Measurements from ENCODE around the gene RAB3C. TPM values are rescaled to one million over a fixed set of nuclear protein-coding genes. Genes with fewer than 3 reads are reported as not detected.

Gene RAB3C
- total and polyA plus RNA-seq, 12 donors = 0.09 to 22.0 (median 6.1) TPM

GRCh38 chr5:58893551-58893950, 310.7 kb downstream of the RAB3C start:
- Histone ChIP-seq H3K4me1 (replicated peaks in 1 of 2) (peaks cover 0 to 7% of the 10 kb centered on the region in 2 donors), H3K27me3 (no peaks in the 10 kb centered on the region), H3K27ac (no peak overlapping the region), H3K36me3 (replicated peaks in 1 of 2) (no peaks in the 10 kb centered on the region), H3K9me3 (replicated peaks in 1 of 3) (no peaks in the 10 kb centered on the region), H3K4me3 (no peak overlapping the region)
- TF ChIP-seq POLR2A (IDR thresholded peaks at IDR 0.05) = no peak
- no peak for TF ChIP-seq CTCF (IDR thresholded peaks at IDR 0.05)
- no peak for DNase-seq
- 87 to 98% (median 94%) methylated on average over 1 of the region's 1 CpG for WGBS, 4 donors
- intact Hi-C loops (cut with DNase I) = no loop called here

DNA sequence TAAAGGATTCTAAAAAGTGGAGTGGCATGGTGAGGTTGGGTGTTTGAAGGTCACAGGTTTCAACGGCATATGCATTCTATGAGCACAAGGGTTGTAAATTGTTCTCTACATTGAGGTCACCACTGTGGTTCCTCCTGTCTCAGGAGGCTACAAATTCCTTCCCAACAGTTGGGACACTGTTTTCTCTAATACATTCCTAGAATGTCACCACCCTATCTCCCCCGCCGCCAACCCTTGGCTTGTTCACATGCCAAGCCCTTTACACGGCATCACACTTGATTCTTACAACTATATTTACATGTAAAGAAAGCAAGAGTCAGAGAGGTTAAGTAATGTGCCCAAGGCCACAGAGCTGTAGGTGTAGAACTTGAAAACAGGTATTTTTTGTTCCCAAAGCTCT, 315.1 kb downstream of the RAB3C start:
- TF ChIP-seq CTCF (IDR thresholded peaks at IDR 0.05) = no peak
- no peak for TF ChIP-seq POLR2A (IDR thresholded peaks at IDR 0.05)
- intact Hi-C loops (cut with DNase I) = no loop called here
- Histone ChIP-seq H3K27ac (no peak overlapping the region), H3K4me3 (no peak overlapping the region), H3K9me3 (replicated peaks in 1 of 3) (no peaks in the 10 kb centered on the region), H3K4me1 (replicated peaks in 1 of 2) (peaks cover 9 to 12% of the 10 kb centered on the region in 2 donors), H3K27me3 (no peaks in the 10 kb centered on the region), H3K36me3 (replicated peaks in 1 of 2) (no peaks in the 10 kb centered on the region)
- 92 to 98% (median 96%) methylated on average over 4 of the region's 4 CpGs for WGBS, 4 donors
- DNase-seq = no peak

GRCh38 chr5:58898538-58898937, 315.7 kb downstream of the RAB3C start:
- peaks cover 10 to 13% of the 10 kb centered on the region in 2 donors for H3K4me1 ChIP-seq (replicated peaks in 1 of 2)
- no peak overlapping the region for H3K27ac ChIP-seq
- H3K36me3 ChIP-seq (replicated peaks in 1 of 2) = no peaks in the 10 kb centered on the region
- no peak overlapping the region for H3K4me3 ChIP-seq
- no peak for DNase-seq
- intact Hi-C loops (cut with DNase I) = no loop called here
- TF ChIP-seq CTCF (IDR thresholded peaks at IDR 0.05) = no peak
- no peak for TF ChIP-seq POLR2A (IDR thresholded peaks at IDR 0.05)
- H3K27me3 ChIP-seq = no peaks in the 10 kb centered on the region
- no peaks in the 10 kb centered on the region for H3K9me3 ChIP-seq (replicated peaks in 1 of 3)

DNA sequence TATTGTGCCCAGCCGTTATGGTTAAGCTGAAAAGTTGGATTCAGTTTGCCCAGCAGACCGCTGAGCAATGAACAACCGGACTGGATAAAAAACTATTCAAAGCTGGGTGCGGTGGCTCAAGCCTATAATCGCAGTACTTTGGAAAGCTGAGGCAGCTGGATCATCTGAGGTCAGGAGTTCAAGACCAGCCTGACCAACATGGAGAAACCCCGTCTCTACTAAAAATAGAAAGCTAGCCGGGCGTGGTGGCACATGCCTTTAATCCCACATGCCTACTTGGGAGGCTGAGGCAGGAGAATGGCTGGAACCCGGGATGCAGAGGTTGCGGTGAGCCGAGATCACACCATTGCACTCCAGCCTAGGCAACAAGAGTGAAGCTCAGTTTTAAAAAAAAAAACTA, 318.4 kb downstream of the RAB3C start:
- Histone ChIP-seq H3K9me3 (replicated peaks in 1 of 3) (no peaks in the 10 kb centered on the region), H3K27me3 (no peaks in the 10 kb centered on the region), H3K36me3 (replicated peaks in 1 of 2) (no peaks in the 10 kb centered on the region), H3K4me1 (replicated peaks in 1 of 2) (peaks cover 10 to 13% of the 10 kb centered on the region in 2 donors), H3K27ac (no peak overlapping the region), H3K4me3 (no peak overlapping the region)
- no peak for DNase-seq
- WGBS, 4 donors = 82 to 96% (median 90%) methylated on average over 11 of the region's 11 CpGs
- no peak for TF ChIP-seq POLR2A (IDR thresholded peaks at IDR 0.05)
- no peak for TF ChIP-seq CTCF (IDR thresholded peaks at IDR 0.05)
- intact Hi-C loops (cut with DNase I) = no loop called here
